GM21619 (cell line): ENCODE data around the gene SUOX.
"Not testable (repeated sequence)": the region's sequence is repeated elsewhere in the genome, so short reads cannot be mapped to it uniquely, and the experiment has no call there.

Source experiments
- ATAC-seq: cut with Tn5 transposase; IDR thresholded peaks from one replicate; pipeline ENCODE4 v1.9.1; 2021; ENCODE audit not compliant: unreplicated experiment

The SUOX gene

GRCh38 chr12:55982319-55982936 is 14.6 kb upstream of the SUOX start:
- peak; percentile 86 for ATAC-seq

DNA sequence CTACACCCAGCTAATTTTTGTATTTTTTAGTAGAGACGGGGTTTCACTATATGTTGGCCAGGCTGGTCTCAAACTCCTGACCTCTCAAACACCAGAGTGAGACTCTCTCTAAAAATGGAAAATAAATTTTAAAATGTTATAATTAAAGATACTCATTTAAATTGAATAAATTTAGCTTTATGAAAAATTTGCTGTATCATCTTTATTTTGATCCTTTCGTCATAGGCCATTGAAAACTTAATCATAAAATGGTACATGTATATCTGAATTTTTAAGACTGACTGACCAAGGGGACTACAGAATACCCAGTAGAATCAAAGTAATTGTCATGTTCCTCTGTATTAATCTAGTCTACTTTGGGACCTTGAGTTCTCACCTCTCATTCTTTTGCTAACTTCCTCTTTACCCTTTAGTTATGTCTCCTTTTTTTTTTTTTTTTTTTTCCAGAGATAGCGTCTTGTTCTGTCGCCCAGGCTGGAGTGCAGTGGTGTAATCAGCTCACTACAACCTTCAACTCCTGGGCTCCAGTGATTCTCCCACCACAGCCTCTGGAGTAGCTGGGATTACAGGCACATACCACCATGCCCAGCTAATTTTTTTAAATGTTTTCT is 13.7 kb upstream of the SUOX start:
- no peak for ATAC-seq

DNA sequence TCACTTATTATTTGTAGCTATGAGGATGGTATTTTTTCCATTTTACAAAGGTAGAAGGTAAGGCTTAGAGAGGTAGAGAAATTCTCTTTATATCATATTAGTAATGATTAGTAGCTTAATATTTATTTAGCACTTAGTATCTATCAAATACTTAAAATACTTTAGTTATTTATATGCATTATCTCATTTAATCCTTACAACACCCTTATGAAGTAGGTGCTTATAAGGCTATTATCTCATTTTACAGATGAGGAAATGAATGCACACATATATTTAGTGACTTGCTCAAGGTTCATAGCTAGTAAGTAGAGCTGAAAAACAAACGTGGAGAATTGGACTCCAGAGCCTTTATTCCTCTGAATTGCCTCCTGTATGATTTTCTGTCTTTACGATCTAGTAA is 12.2 kb upstream of the SUOX start:
- ATAC-seq, result no peak

GRCh38 chr12:55985341-55985740 is 11.7 kb upstream of the SUOX start:
- ATAC-seq, result no peak

GRCh38 chr12:55985976-55986375 is 11.1 kb upstream of the SUOX start:
- ATAC-seq, result not testable (repeated sequence)

DNA sequence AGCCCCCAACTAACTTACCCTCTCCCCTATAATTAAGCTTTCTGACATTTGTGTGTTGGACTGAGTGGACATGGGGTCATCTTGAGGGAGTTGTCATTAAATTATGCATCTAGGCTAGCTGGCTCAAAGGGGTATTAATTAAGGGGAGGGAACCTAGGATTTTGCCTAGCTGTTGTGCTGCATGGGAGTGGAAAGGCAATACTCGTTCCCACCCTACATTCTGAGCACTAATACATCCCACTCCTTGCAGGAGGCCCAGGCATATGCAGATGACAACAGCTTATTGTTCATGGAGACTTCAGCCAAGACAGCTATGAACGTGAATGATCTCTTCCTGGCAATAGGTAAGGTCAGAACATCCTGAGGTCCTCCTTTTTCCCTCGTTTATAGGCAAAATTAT is 6.0 kb upstream of the SUOX start:
- no peak for ATAC-seq

GRCh38 chr12:55993230-55993853 is 3.7 kb upstream of the SUOX start:
- no peak for ATAC-seq

GRCh38 chr12:55995366-55995765 is 1.7 kb upstream of the SUOX start:
- no peak for ATAC-seq

DNA sequence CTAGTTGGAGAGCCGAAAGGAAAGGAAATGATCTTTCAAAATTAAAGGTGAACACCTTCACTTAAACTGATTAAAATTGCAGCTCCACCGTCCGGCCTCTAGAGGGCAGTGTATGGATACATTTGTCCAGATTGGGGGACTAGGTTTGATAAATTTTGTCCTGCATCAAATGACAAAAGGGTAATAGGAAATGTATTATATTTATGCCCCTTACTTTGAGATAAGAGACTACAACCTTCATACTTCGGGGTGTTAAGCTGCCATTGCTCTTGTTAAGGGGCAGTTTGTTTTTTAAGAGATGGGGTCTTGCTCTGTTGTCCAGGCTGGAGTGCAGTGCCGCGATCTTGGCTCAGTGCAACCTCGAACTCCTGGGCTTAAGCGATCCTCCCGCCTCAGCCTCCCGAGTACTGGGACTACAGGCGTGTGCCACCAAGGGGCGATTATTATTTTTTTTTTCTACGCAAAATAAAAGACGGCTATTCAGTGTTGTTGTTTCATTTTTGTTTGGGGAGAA is 818 bp upstream of the SUOX start:
- no peak for ATAC-seq

DNA sequence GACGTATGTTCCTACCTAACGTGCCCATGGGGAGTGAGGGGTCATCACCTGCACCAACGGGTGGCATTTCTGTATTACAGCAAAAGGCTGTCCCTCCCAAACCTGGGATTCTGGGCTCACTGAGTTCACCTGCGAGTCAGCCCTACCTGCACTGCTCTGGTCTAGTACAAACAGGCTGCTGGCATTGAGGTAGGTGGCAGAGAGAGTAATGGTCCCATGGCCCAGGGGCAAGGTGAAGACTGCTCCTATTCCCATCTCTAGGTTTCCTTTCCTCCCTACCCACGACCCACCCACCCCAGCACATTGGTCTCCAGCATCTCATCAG is 421 bp downstream of the SUOX start:
- ATAC-seq, result no peak

- not testable (repeated sequence) for ATAC-seq
These were observed 2.4 kb downstream of the SUOX start for GRCh38 chr12:55999522-55999921.

DNA sequence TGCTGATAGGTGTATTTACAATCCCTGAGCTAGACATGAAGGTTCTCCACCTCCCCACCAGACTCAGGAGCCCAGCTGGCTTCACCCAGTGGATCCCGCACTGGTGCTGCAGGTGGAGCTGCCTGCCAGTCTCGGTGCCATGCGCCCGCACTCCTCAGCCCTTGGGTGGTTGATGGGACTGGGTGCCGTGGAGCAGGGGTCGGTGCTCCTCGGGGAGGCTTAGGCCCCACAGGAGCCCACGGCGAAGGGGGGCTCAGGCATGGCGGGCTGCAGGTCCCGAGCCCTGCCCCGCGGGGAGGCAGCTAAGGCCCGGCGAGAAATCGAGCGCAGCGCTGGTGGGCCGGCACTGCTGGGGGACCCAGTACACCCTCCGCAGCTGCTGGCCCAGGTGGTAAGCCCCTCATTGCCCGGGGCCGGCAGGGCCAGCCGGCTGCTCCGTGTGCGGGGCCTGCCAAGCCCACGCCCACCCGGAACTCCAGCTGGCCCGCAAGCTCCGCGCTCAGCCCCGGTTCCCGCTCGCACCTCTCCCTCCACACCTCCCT is 3.0 kb downstream of the SUOX start:
- ATAC-seq, result not testable (repeated sequence)

DNA sequence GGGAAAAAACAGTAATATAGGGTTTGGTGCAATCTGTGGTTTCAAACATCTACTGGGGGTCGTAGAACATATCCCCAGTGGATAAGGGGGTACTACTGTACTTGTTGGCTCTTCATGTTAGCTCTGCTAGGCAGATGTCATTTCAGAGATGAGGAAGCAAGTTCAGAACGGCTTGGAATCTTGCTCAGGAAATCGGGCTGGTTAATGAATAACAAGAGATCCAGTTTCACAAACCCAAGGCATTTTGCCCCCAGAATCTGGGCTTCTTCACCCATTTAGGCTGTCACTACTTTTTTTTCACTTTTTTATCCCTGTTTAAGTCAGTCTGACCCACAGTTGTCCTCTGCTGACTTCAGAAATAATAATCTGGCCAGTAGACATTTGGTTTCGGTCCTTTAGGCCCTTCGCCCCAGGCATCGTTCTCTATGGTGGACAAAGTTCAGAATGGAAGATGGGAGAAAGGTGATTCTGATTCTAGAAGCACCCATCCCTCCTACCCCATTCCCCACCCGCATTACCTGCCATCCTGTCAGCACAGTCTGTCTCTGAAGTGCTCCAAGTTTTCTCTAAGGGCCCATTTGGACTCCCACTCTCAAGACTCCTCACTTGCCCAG is 4.5 kb downstream of the SUOX start:
- ATAC-seq, result no peak

DNA sequence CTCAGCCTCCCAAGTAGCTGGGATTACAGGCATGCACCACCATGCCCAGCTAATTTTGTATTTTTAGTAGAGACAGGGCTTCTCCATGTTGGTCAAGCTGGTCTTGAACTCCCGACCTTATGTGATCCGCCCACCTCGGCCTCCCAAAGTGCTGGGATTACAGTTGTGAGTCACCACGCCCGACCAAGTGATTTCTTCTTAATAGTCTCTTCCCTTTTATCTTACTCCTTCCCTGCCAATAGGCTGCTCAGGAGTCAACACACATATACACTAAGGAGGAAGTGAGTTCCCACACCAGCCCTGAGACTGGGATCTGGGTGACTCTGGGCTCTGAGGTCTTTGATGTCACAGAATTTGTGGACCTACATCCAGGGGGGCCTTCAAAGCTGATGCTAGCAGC is 6.3 kb downstream of the SUOX start:
- not testable (repeated sequence) for ATAC-seq

DNA sequence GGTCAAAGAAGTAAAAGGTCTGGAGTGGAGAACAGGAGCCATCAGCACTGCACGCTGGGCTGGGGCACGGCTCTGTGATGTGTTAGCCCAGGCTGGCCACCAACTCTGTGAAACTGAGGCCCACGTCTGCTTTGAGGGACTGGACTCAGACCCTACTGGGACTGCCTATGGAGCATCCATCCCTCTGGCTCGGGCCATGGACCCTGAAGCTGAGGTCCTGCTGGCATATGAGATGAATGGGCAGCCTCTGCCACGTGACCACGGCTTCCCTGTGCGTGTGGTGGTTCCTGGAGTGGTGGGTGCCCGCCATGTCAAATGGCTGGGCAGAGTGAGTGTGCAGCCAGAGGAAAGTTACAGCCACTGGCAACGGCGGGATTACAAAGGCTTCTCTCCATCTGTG is 7.1 kb downstream of the SUOX start:
- no peak for ATAC-seq

- ATAC-seq, result peak; percentile 39
These were observed 10.8 kb downstream of the SUOX start for GRCh38 chr12:56007564-56008559.

GRCh38 chr12:56010111-56010570 is 13.1 kb downstream of the SUOX start:
- ATAC-seq, result no peak

GRCh38 chr12:56011509-56012090 is 14.5 kb downstream of the SUOX start:
- no peak for ATAC-seq

- no peak for ATAC-seq
These were observed 16.4 kb downstream of the SUOX start for GRCh38 chr12:56013482-56013881.

DNA sequence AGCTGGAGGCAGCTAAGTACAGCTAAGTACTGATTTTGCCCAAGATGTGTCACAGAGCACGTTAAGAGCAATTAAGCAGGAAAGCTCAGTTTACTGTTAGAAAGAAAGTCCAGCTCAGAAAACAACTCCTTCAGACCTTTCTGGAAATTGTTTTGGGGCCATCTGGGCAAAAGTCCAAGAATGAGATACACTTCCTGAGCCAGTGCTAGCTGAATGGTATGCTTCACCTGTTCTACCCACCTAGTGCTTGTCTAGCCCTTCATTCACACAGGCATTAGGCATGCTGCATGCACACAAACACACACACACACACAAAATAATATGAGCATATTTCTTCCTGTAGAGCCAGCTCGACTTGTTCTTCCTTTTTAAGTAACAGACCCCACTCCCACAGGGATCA is 17.1 kb downstream of the SUOX start:
- no peak for ATAC-seq
